ENCODE data around the gene RITA1.
A peak's percentile ranks its signal among the peaks of the same experiment; 100 is the strongest.

DNA sequence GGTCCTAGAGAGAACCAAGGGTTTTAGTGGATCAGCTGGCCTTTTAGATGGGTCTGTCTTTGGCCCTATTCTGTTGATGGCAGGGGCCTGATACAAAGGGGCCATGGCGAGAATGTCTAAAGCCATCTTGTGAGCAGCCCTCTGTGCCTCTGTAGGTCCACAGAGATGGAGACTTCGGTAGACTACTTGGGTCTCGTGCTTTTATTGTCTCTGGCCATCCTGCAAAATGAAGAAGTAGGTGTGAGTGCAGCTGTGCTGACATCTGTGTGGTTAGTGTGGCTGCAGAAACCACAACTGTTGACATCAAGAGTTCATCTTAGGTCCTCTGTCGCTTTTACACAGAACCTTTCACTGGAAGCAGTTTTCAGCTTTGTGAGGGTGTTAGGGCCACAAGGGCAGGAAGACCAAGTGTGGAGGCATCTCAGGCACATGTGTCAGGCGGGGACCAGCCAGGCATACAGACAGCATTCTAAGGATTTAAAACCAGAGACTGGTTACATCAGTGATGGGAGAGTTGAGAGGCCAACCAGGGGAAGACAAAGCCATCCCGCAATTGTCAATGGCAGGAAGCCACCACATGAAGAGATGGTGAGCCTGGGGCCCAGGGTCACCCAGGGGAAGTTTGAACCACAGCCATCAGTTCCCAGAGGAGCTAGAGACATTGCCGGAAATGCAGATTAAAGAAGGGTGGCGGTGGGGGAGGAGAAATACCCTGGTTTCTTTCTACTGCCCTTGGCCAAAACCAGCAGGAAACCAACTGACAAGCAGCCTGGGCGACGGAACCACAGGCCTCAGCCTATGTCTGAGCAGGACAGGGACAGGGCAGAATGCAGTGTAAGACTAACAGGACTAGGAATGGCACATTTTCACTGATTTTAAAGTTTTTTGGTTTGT, 22.8 kb downstream of the RITA1 start:
- TF ChIP-seq POLR2A (IDR thresholded peaks at IDR 0.05; ENCODE audit: extremely low read depth, insufficient read length) (peak; percentile 35), MYC (IDR thresholded peaks at IDR 0.05; ENCODE audit: low read depth, low read length) (peak; percentile 84)
- TF ChIP-seq, protein P1, sequence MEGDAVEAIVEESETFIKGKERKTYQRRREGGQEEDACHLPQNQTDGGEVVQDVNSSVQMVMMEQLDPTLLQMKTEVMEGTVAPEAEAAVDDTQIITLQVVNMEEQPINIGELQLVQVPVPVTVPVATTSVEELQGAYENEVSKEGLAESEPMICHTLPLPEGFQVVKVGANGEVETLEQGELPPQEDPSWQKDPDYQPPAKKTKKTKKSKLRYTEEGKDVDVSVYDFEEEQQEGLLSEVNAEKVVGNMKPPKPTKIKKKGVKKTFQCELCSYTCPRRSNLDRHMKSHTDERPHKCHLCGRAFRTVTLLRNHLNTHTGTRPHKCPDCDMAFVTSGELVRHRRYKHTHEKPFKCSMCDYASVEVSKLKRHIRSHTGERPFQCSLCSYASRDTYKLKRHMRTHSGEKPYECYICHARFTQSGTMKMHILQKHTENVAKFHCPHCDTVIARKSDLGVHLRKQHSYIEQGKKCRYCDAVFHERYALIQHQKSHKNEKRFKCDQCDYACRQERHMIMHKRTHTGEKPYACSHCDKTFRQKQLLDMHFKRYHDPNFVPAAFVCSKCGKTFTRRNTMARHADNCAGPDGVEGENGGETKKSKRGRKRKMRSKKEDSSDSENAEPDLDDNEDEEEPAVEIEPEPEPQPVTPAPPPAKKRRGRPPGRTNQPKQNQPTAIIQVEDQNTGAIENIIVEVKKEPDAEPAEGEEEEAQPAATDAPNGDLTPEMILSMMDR (IDR thresholded peaks at IDR 0.05; ENCODE audit: low read depth, low read length) = no peak
- TF ChIP-seq, protein P2, sequence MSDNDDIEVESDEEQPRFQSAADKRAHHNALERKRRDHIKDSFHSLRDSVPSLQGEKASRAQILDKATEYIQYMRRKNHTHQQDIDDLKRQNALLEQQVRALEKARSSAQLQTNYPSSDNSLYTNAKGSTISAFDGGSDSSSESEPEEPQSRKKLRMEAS (IDR thresholded peaks at IDR 0.05; ENCODE audit: low read depth, low read length) = peak; percentile 82

Measured in NB4 (cell line).